Measurements from ENCODE around the gene DUOX1. TPM values are rescaled to one million over a fixed set of nuclear protein-coding genes. Genes with fewer than 3 reads are reported as not detected.

Gene DUOX1
- total and polyA plus RNA-seq, 9 of the 15 experiments (the other 6 are each of a cell fraction or from before 2014, with no cell fraction given): 0.01 to 0.22 (median 0.01) TPM; not detected in 6

DNA sequence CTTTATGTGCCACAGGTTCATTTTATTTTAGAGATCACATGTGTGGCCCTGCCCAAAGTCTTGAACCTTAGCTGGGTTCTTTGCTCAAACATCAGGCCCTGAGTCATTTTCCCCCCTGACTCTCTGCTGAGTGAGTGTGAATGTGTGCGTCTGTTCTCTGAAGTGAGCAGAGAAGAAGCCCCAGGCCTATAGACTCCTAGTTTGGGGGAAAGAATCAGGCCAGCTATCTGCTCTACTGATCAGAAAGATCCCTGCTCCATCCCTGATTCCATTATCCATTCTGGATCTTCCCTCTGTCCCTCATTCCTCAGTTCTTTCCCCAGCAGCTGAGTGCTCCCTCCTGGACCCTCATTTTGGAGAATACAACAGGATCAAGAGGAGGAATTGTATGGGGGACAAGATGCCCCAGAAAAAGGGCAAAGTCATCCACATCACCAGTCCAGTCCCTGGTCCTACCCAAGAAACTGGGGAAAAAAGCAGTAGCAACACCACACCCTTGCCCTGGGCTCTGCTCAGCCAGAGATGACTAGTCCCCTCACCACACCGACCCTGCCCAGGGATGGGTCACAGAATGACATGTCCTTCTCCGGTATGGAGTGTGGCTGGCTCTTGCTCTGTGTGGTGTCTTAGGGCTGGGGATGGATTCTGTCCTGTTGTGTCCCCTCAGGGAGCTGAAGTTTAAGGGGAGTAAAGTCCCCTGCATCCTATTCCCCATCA lies 3.2 kb downstream of the DUOX1 start (continued):
- TF ChIP-seq CBFA2T3 (IDR thresholded peaks at IDR 0.05) (no peak), MAZ (CRISPR knock-in tag; conservative IDR thresholded peaks at IDR 0.05 in 1 of 2, IDR thresholded peaks at IDR 0.05 in 1 of 2) (no peak), IRF2 (CRISPR knock-in tag; IDR thresholded peaks at IDR 0.05) (no peak), GABPB1 (CRISPR knock-in tag; IDR thresholded peaks at IDR 0.05) (no peak)

DNA sequence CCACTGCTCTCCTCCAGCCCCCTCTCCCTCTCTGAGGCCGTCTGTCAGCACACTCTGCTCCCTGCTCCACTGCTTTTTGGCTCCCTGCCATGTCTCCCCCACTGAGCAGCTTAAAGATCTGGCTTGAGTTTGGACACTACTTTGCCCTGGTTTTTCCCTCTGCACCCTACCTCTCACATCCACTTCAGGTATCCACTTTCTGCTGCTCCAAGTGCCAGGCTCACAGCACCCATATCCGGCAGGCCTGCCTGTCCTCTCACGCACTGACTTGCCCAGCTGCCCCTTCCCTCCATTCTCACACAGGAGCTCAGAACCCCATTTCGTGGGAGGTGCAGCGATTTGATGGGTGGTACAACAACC lies 3.7 kb downstream of the DUOX1 start:
- Histone ChIP-seq H3K27me3 (ENCODE audit: control insufficient read depth in 2 of 2, insufficient read depth in 2 of 2, low read length in 2 of 2) (peaks cover 23 to 40% of the 10 kb centered on the region in 2 experiments), H3K36me3 (ENCODE audit: control insufficient read depth, insufficient read depth, low read length) (no peaks in the 10 kb centered on the region), H4K20me1 (replicated peaks; ENCODE audit: control insufficient read depth, insufficient read depth, low read length) (no peaks in the 10 kb centered on the region), H3K79me2 (ENCODE audit: control insufficient read depth, insufficient read depth, low read length) (no peaks in the 10 kb centered on the region), H2AFZ (ENCODE audit: low read depth, low read length) (no peak overlapping the region), H3K9me1 (ENCODE audit: control insufficient read depth, insufficient read depth, low read length) (no peaks in the 10 kb centered on the region), H3K4me3 (no peak overlapping the region), H3K4me1 (replicated peaks in 1 of 2; ENCODE audit: control insufficient read depth in 2 of 2, insufficient read depth in 2 of 2, low read length in 2 of 2) (peaks cover 0 to 14% of the 10 kb centered on the region in 2 experiments; a peak in 2 of 5 replicates), H3K27ac (ENCODE audit: extremely low read depth, low read depth, low read length) (no peak overlapping the region), H3K9me3 (replicated peaks; ENCODE audit: control insufficient read depth, insufficient read depth, low read depth, low read length) (no peaks in the 10 kb centered on the region), H3K4me2 (ENCODE audit: insufficient read depth, low read length) (no peak overlapping the region), H3K9ac (ENCODE audit: insufficient read depth in 1 of 2, low read depth in 2 of 2, low read length in 2 of 2) (no peak overlapping the region)
- in situ Hi-C loops (cut with MboI): no loop called here
- FAIRE-seq (no peak), DNase-seq (ENCODE audit: extremely low read depth in 1 of 4, low spot score in 3 of 4) (no peak), ATAC-seq (no peak)
- TF ChIP-seq ETV6 (IDR thresholded peaks at IDR 0.05; ENCODE audit: borderline replicate concordance in 1 of 2, low read depth in 2 of 2, low read length in 1 of 2) (no peak), ETV6 (CRISPR knock-in tag; IDR thresholded peaks at IDR 0.05; ENCODE audit: borderline replicate concordance) (no peak), NFIC (IDR thresholded peaks at IDR 0.05) (peak; percentile 89), ZNF644 (tag; IDR thresholded peaks at IDR 0.05; ENCODE audit: low read depth) (no peak), NR2C2 (CRISPR knock-in tag; IDR thresholded peaks at IDR 0.05) (no peak), NR2C2 (tag; IDR thresholded peaks at IDR 0.05) (no peak), SRSF7 (optimal IDR thresholded peaks at IDR 0.05; ENCODE audit: low read depth, low read length) (no peak), MEF2D (tag; conservative IDR thresholded peaks at IDR 0.05; ENCODE audit: low read depth) (no peak), ZEB2 (IDR thresholded peaks at IDR 0.05) (no peak), HNRNPK (IDR thresholded peaks at IDR 0.05; ENCODE audit: low read depth, low read length, poor library complexity, severe bottlenecking) (no peak), KAT7 (CRISPR knock-in tag; IDR thresholded peaks at IDR 0.05; ENCODE audit: borderline replicate concordance) (no peak)
- POLR2A ChIA-PET: interaction anchor here (0.6 kb wide), 2 partner anchors 36 to 110 kb away, joined by 3 to 4 read pairs; no protein-coding TSS in a partner anchor
- no TSS peak for BruUV-seq (replicated peaks)
- CTCF ChIA-PET (ENCODE audit: low intra/inter-chr PET ratio): no interaction called here
- intact Hi-C loops (cut with micrococcal nuclease): no loop called here
- whole genome bisulfite sequencing (ENCODE audit: insufficient coverage, low coverage, missing lambda C conversion rate): 2% methylated on average over 5 of the region's 5 CpGs
